ENCODE data around the gene ZNF730. TPM values are rescaled to one million over a fixed set of nuclear protein-coding genes. Genes with fewer than 3 reads are reported as not detected.
"Not testable (repeated sequence)": the region's sequence is repeated elsewhere in the genome, so short reads cannot be mapped to it uniquely, and the experiment has no call there.

Gene ZNF730
- total RNA-seq, 1 donor from 2014 or later = 0.68 TPM

DNA sequence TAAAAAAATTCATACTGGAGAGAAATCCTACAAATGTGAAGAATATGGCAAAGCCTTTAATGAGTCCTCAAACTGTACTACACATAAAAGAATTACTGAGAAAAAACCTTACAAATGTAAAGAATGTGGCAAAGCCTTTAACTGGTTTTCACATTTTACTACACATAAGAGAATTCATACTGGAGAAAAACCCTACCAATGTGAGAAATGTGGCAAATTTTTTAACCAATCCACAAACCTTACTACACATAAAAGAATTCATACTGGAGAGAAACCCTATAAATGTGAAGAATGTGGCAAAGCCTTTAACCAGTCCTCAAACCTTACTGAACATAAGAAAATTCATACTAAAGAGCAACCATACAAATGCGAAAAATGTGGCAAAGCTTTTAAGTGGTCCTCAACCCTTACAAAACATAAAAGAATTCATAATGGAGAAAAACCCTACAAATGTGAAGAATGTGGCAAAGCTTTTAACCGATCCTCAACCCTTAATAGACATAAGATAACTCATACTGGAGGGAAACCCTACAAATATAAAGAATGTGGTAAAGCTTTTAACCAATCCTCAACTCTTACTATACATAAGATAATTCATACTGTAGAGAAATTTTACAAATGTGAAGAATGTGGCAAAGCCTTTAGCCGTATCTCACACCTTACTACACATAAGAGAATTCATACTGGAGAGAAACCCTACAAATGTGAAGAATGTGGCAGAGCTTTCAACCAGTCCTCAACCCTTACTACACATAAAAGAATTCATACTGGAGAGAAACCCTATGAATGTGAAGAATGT is 29.0 kb downstream of the ZNF730 start:
- no peaks in the 10 kb centered on the region for H3K36me3 Mint-ChIP-seq (ENCODE audit: low read depth)
- no peak for DNase-seq
- peaks cover 11% of the 10 kb centered on the region for H3K9me3 Mint-ChIP-seq
- H3K27me3 Mint-ChIP-seq = no peaks in the 10 kb centered on the region
- intact Hi-C loops (cut with micrococcal nuclease) = no loop called here
- H3K4me3 Mint-ChIP-seq = no peak overlapping the region
- no peaks in the 10 kb centered on the region for H3K4me1 Mint-ChIP-seq
- no peak overlapping the region for H3K27ac Mint-ChIP-seq

DNA sequence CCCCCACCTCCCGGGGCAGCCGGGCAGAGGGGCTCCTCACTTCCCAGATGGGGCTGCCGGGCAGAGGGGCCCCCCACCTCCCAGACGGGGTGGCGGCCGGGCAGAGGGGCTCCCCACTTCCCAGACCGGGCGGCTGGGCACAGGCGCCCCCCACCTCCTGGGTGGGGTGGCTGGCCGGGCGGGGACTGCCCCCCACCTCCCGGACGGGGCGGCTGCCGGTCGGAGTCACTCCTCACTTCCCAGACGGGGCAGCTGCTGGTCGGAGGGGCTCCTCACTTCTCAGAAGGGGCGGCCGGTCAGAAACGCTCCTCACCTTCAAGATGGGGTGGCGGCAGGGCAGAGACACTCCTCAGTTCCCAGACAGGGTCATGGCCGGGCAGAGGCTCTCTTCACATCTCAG is 43.9 kb downstream of the ZNF730 start:
- Mint-ChIP-seq H3K9me3 (peaks cover 21% of the 10 kb centered on the region), H3K27ac (no peak overlapping the region), H3K4me3 (no peak overlapping the region), H3K4me1 (no peaks in the 10 kb centered on the region), H3K36me3 (ENCODE audit: low read depth) (peaks cover 4% of the 10 kb centered on the region), H3K27me3 (no peaks in the 10 kb centered on the region)
- intact Hi-C loops (cut with micrococcal nuclease) = no loop called here
- DNase-seq = no peak

DNA sequence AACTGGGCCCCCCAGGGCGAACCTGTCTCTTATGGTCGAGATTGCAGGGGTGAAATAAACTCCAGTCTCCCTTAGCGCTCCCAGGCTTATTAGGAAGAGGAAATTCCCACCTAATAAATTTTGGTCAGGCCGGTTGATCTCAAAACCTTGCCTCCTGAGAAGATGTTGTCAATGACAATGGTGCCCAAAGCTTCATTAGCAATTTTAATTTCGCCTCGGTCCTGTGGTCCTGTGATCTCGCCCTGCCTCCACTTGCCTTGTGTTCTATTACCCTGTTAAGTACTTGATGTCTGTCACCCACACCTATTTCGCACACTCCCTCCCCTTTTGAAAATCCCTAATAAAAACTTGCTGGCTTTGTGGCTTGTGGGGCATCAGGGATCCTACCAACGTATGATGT is 51.5 kb downstream of the ZNF730 start:
- H3K9me3 Mint-ChIP-seq; H3K4me1 Mint-ChIP-seq; H3K27ac Mint-ChIP-seq; H3K27me3 Mint-ChIP-seq; DNase-seq; H3K36me3 Mint-ChIP-seq (ENCODE audit: low read depth); intact Hi-C loops (cut with micrococcal nuclease); H3K4me3 Mint-ChIP-seq: not testable (repeated sequence)

DNA sequence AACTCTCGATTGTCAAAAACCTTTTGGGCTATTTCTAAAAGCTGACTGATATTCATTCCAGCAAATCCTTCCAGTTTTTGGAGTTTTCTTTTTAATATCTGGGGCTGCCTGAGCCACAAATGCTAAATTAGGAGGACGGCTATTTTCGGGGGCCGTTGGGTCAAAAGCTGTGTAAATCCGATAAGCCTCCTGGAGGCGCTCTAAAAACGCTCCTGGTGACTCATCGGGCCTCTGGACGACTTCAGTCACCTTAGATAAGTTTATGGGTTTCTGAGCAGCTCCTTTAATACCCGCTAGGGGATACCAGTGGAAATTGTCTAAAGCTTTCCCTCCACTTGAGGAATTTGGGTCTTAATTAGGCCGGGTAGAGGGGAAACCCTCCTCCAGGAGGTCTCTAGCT is 66.4 kb downstream of the ZNF730 start:
- Mint-ChIP-seq H3K9me3 (peaks cover 57% of the 10 kb centered on the region), H3K27me3 (no peaks in the 10 kb centered on the region), H3K27ac (no peak overlapping the region), H3K4me3 (no peak overlapping the region), H3K36me3 (ENCODE audit: low read depth) (no peaks in the 10 kb centered on the region), H3K4me1 (no peaks in the 10 kb centered on the region)
- no peak for DNase-seq
- intact Hi-C loops (cut with micrococcal nuclease) = no loop called here

DNA sequence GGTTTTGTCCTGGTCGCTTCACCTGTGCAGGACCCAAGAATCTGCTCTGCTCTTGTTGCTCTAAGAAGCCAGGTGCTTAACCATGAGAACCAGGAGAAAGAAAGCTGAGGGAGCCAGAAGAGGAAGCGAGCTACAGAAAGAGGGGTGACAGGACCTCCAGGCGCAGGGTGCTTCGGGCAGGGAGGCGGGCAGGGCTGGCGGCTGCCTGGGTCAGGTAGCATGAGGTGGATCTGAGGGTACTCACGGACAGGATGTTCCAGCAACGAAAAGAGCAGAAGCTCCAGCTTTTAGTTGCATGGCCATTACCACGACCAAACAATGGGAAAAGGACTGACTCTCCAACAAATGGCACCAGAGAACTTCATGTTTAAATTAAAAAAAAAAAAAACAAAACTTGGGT is 73.5 kb downstream of the ZNF730 start:
- Mint-ChIP-seq H3K27me3 (no peaks in the 10 kb centered on the region), H3K4me3 (no peak overlapping the region), H3K9me3 (peaks cover 29% of the 10 kb centered on the region), H3K27ac (no peak overlapping the region), H3K4me1 (no peaks in the 10 kb centered on the region), H3K36me3 (ENCODE audit: low read depth) (peaks cover 1% of the 10 kb centered on the region)
- DNase-seq = no peak
- intact Hi-C loops (cut with micrococcal nuclease) = no loop called here

Other genes with a start within 250 kb of the ZNF730 start
- gene ZNF728, start 113.8 kb upstream of the ZNF730 start, total RNA-seq = not detected in 2 replicates
- 15.5 and 16.1 TPM in 2 replicates for gene ZNF724, start 133.4 kb downstream of the ZNF730 start, total RNA-seq